ENCODE data around the gene MAFG. TPM values are rescaled to one million over a fixed set of nuclear protein-coding genes. Genes with fewer than 3 reads are reported as not detected.

MAFG gene
- total and polyA plus RNA-seq, 9 of the 15 experiments (the other 6 are each of a cell fraction or from before 2014, with no cell fraction given) = 1.1 to 58.1 (median 24.9) TPM

DNA sequence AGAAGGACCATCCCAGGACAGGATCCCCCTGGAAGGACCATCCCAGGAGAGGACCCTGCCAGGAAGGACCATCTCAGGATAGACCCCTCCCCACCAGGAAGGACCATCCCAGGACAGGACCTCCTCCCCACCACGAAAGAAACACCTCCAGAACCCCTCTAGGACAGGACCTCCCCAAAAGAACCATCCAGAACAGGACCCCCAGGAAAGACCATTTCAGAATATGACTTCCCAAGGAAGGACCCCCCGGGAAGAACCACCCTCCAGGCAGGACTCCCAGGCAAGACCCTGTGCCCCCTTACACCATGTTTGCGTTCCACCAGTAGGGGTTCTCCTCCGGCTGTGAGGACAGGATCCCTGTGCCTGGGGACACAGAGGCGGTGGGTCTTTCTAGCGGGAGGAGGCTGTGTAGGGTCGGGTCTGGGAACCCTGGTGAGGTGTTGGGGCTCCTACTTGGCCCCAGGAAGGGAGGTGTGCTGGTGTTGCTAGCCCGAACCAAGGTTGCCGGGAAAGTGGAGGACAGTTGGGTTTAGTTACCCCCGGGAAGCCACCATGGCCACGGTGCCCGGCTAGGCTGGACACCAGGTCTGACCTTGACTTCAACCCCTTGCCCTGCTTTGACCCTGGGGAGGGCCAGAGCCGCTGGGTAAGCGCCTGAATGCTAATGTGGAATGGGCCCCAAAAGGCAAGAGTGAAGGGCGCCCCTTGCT, 31.3 kb upstream of the MAFG start (continued):
- TF ChIP-seq ZNF175 (CRISPR knock-in tag; IDR thresholded peaks at IDR 0.05; ENCODE audit: low read depth) (no peak), GTF2F1 (IDR thresholded peaks at IDR 0.05; ENCODE audit: low read depth, low read length) (no peak), TEAD1 (CRISPR knock-in tag; IDR thresholded peaks at IDR 0.05) (0 out of 4 replicates have a peak, but pooled peaks of 1 of the 2 experiments have one; percentile 32), TRIM24 (IDR thresholded peaks at IDR 0.05) (no peak)
- TF ChIP-seq, protein P1, sequence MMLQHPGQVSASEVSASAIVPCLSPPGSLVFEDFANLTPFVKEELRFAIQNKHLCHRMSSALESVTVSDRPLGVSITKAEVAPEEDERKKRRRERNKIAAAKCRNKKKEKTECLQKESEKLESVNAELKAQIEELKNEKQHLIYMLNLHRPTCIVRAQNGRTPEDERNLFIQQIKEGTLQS (IDR thresholded peaks at IDR 0.05) = no peak
- TF ChIP-seq, protein P1 (CRISPR knock-in tag; conservative IDR thresholded peaks at IDR 0.05) = 0 out of 2 replicates have a peak, but pooled peaks have one; percentile 56
- TF ChIP-seq, protein P2, sequence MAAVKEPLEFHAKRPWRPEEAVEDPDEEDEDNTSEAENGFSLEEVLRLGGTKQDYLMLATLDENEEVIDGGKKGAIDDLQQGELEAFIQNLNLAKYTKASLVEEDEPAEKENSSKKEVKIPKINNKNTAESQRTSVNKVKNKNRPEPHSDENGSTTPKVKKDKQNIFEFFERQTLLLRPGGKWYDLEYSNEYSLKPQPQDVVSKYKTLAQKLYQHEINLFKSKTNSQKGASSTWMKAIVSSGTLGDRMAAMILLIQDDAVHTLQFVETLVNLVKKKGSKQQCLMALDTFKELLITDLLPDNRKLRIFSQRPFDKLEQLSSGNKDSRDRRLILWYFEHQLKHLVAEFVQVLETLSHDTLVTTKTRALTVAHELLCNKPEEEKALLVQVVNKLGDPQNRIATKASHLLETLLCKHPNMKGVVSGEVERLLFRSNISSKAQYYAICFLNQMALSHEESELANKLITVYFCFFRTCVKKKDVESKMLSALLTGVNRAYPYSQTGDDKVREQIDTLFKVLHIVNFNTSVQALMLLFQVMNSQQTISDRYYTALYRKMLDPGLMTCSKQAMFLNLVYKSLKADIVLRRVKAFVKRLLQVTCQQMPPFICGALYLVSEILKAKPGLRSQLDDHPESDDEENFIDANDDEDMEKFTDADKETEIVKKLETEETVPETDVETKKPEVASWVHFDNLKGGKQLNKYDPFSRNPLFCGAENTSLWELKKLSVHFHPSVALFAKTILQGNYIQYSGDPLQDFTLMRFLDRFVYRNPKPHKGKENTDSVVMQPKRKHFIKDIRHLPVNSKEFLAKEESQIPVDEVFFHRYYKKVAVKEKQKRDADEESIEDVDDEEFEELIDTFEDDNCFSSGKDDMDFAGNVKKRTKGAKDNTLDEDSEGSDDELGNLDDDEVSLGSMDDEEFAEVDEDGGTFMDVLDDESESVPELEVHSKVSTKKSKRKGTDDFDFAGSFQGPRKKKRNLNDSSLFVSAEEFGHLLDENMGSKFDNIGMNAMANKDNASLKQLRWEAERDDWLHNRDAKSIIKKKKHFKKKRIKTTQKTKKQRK (IDR thresholded peaks at IDR 0.05; ENCODE audit: borderline replicate concordance, low read depth, low read length) = no peak
